A172 (cell line): ENCODE data around the gene PVR. TPM values are rescaled to one million over a fixed set of nuclear protein-coding genes. Genes with fewer than 3 reads are reported as not detected.
"Not testable (repeated sequence)": the region's sequence is repeated elsewhere in the genome, so short reads cannot be mapped to it uniquely, and the experiment has no call there.

Experiments used
- DNase-seq: peaks from one replicate; pipeline ENCODE4 v3.0.0-alpha.2; 2015; ENCODE audit warnings: low spot score
- total RNA-seq: library from RNA; depleted of rRNA; stranded (reverse); fragments of >200 nt; shearing (Covaris generic); gene quantifications from 2 replicates; pipeline ENCODE4 v1.2.3, GENCODE V29; 2014; rRNA removed

PVR gene
- total RNA-seq: 60.2 and 76.1 TPM in 2 replicates

GRCh38 chr19:44643605-44644401 lies at the start of gene PVR:
Gene PVR, plus strand, starts transcription at chr19:44643910. Its CDS starts 187 bp downstream, at chr19:44644097.
- DNase-seq: peak; percentile 77

GRCh38 chr19:44596428-44597130 lies 47.1 kb upstream of the PVR start:
- no peak for DNase-seq

- no peak for DNase-seq
Observed at GRCh38 chr19:44597131-44597491, 46.6 kb upstream of the PVR start.

GRCh38 chr19:44598355-44598754 lies 45.4 kb upstream of the PVR start:
- no peak for DNase-seq

GRCh38 chr19:44598880-44599279 lies 44.8 kb upstream of the PVR start:
- DNase-seq: no peak

- no peak for DNase-seq
Observed at GRCh38 chr19:44600466-44600865, 43.2 kb upstream of the PVR start.

- no peak for DNase-seq
Observed at GRCh38 chr19:44602081-44602480, 41.6 kb upstream of the PVR start.

- DNase-seq: peak; percentile 82
Observed at GRCh38 chr19:44603201-44603945, 40.3 kb upstream of the PVR start.

- no peak for DNase-seq
Observed at GRCh38 chr19:44604241-44604640, 39.5 kb upstream of the PVR start.

GRCh38 chr19:44605547-44605946 lies 38.2 kb upstream of the PVR start:
- DNase-seq: no peak

GRCh38 chr19:44607049-44607448 lies 36.7 kb upstream of the PVR start:
- peak; percentile 73 for DNase-seq

- DNase-seq: no peak
Observed at GRCh38 chr19:44607917-44608316, 35.8 kb upstream of the PVR start.

- no peak for DNase-seq
Observed at GRCh38 chr19:44608391-44608821, 35.3 kb upstream of the PVR start.

- DNase-seq: no peak
Observed at GRCh38 chr19:44609219-44609618, 34.5 kb upstream of the PVR start.

GRCh38 chr19:44610497-44610896 lies 33.2 kb upstream of the PVR start:
- DNase-seq: not testable (repeated sequence)

GRCh38 chr19:44611812-44612295 lies 31.9 kb upstream of the PVR start:
- DNase-seq: no peak

- DNase-seq: no peak
Observed at GRCh38 chr19:44613295-44614178, 30.2 kb upstream of the PVR start, which contains the start of gene IGSF23. Gene IGSF23, plus strand, starts transcription at chr19:44613563. Its CDS starts 83 bp downstream, at chr19:44613646.

- no peak for DNase-seq
Observed at GRCh38 chr19:44614313-44614712, 29.4 kb upstream of the PVR start.

GRCh38 chr19:44615863-44616247 lies 27.9 kb upstream of the PVR start:
- no peak for DNase-seq

- DNase-seq: no peak
Observed at GRCh38 chr19:44617110-44617880, 26.4 kb upstream of the PVR start.
